K562 (cell line): ENCODE results near the gene ZNF628. TPM values are rescaled to one million over a fixed set of nuclear protein-coding genes. Genes with fewer than 3 reads are reported as not detected.

Source experiments
- CBX5 ChIP-seq: IDR thresholded peaks from 2 replicates; pipeline ENCODE4 v1.6.1; 2014; ENCODE audit warnings: low read depth, borderline replicate concordance
- FOS ChIP-seq: IDR thresholded peaks from 3 replicates; pipeline ENCODE4 v1.6.1; 2011; ENCODE audit not compliant: insufficient read length; ENCODE audit errors: extremely low read depth
- HMG20A ChIP-seq: fragments of 450-650 bp; formaldehyde crosslinking; conservative IDR thresholded peaks from 2 replicates; pipeline ENCODE4 v1.4.0; 2020; ENCODE audit warnings: mild to moderate bottlenecking, mixed read lengths
- MYC ChIP-seq, 2 experiments: fragments of 250-450 bp in 1 of 2; sonication (Bioruptor Pico) in 1 of 2; IDR thresholded peaks; 2 replicates each; pipeline versions ENCODE4 v1.5.1 to v1.6.1; 2012 to 2021; ENCODE audit warnings: low read depth in 2 of 2, borderline replicate concordance in 1 of 2, improper control_type of control experiment in 1 of 2, low read length in 1 of 2, mild to moderate bottlenecking in 1 of 2, moderate library complexity in 1 of 2
- ZNF239 ChIP-seq: fragments of 250-450 bp; sonication (Bioruptor Pico); IDR thresholded peaks from 2 replicates; pipeline ENCODE4 v1.4.0; 2020; ENCODE audit warnings: mild to moderate bottlenecking
- ZNF75A ChIP-seq: fragments of 450-650 bp; formaldehyde crosslinking; IDR thresholded peaks from 2 replicates; pipeline ENCODE4 v1.4.0; 2020; ENCODE audit warnings: mild to moderate bottlenecking
- polyA plus RNA-seq, 8 experiments: library from polyadenylated mRNA; depleted of rRNA in 4 of 8; stranded (reverse) in 5 of 8; unstranded in 3 of 8; fragments of >200 nt; fragmentation: Nextera tagmentation in 2 of 8; fragmentation: Illumina TruSeq in 1 of 8; extraction: Ambion mirVana in 2 of 8; extraction: Trizol in 1 of 8; gene quantifications; 2 replicates each; pipeline versions ENCODE4 v1.2.1 to v1.2.3, GENCODE V29; 2011 to 2014; ENCODE audit warnings: inconsistent platforms in 1 of 8, missing spikeins in 1 of 8
- total RNA-seq, 7 experiments: library from RNA; depleted of rRNA in 6 of 7; stranded (reverse); fragments of >200 nt in 6 of 7; fragmentation: Illumina TruSeq in 2 of 7; extraction: Trizol in 2 of 7; gene quantifications; 2 replicates each; pipeline versions ENCODE4 v1.2.1 to v1.2.3, GENCODE V29; 2011 to 2021; ENCODE audit warnings: low replicate concordance in 1 of 7
- TF ChIP-seq, protein P1 (sequence below): fragments of 450-650 bp; IDR thresholded peaks from 2 replicates; pipeline ENCODE4 v1.6.1; 2016; ENCODE audit warnings: low read depth
- TF ChIP-seq, protein P2 (sequence below): sonication (generic); formaldehyde crosslinking; IDR thresholded peaks from 2 replicates; pipeline ENCODE4 v1.8.1; 2023; ENCODE audit warnings: mild to moderate bottlenecking, missing genetic modification reagents
- TF ChIP-seq, protein P3 (sequence below): fragments of 250-450 bp; sonication (Bioruptor Pico); IDR thresholded peaks from 2 replicates; pipeline ENCODE4 v1.5.0; 2020; ENCODE audit warnings: mild to moderate bottlenecking
- TF ChIP-seq, protein P4 (sequence below): fragments of 450-650 bp; formaldehyde crosslinking; IDR thresholded peaks from 2 replicates; pipeline ENCODE4 v1.4.0; 2022; ENCODE audit warnings: missing genetic modification characterization
- TF ChIP-seq, protein P5 (sequence below): fragments of 250-450 bp; sonication (Bioruptor Pico); IDR thresholded peaks from 2 replicates; pipeline ENCODE4 v1.5.0; 2021; ENCODE audit warnings: mild to moderate bottlenecking, borderline replicate concordance

ZNF628 gene
- total and polyA plus RNA-seq, 9 of the 15 experiments (the other 6 are each of a cell fraction or from before 2014, with no cell fraction given) = 0.13 to 13.6 (median 2.2) TPM; not detected in 3

DNA sequence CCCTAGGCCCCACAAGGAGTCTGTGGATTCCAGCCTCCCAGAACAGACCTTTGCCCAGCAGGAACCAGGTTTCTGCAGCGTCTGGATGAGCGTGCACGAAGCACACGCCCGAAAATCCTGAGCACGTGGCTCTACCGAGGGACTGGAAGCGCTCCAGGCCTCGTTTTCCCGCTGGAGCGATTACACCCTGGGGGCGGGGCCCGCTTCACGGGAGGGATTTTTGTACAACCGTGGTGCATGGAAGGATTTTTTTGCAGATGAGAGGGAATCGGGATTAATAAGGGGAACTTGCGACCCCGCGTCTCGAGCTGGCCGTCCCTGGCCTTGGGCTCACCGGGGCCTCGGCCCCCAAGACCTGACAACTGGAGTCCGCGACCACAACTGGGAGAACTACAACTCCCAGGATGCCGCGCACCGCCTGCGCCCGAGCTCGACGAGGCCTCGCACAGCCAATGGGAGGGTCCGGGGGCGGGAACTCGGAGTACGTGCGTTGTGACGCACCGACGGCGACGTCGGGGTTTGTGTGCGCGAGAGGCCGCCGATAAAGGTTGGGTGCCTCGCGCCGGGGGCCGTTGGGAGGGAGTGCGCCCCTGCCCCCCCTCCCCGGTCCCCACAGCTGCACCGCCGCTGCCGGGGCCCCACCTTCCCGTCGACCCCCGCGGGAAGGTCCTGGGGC is at the start of gene ZNF628 (continued):
- TF ChIP-seq ZNF239 (no peak), MYC (IDR thresholded peaks at IDR 0.05; ENCODE audit: low read depth, low read length) (peak; percentile 98), MYC (CRISPR knock-in tag; IDR thresholded peaks at IDR 0.05; ENCODE audit: borderline replicate concordance, low read depth) (peak; percentile 99), HMG20A (CRISPR knock-in tag) (no peak), CBX5 (no peak), ZNF75A (CRISPR knock-in tag) (no peak), FOS (peak; percentile 61)
- TF ChIP-seq, protein P1, sequence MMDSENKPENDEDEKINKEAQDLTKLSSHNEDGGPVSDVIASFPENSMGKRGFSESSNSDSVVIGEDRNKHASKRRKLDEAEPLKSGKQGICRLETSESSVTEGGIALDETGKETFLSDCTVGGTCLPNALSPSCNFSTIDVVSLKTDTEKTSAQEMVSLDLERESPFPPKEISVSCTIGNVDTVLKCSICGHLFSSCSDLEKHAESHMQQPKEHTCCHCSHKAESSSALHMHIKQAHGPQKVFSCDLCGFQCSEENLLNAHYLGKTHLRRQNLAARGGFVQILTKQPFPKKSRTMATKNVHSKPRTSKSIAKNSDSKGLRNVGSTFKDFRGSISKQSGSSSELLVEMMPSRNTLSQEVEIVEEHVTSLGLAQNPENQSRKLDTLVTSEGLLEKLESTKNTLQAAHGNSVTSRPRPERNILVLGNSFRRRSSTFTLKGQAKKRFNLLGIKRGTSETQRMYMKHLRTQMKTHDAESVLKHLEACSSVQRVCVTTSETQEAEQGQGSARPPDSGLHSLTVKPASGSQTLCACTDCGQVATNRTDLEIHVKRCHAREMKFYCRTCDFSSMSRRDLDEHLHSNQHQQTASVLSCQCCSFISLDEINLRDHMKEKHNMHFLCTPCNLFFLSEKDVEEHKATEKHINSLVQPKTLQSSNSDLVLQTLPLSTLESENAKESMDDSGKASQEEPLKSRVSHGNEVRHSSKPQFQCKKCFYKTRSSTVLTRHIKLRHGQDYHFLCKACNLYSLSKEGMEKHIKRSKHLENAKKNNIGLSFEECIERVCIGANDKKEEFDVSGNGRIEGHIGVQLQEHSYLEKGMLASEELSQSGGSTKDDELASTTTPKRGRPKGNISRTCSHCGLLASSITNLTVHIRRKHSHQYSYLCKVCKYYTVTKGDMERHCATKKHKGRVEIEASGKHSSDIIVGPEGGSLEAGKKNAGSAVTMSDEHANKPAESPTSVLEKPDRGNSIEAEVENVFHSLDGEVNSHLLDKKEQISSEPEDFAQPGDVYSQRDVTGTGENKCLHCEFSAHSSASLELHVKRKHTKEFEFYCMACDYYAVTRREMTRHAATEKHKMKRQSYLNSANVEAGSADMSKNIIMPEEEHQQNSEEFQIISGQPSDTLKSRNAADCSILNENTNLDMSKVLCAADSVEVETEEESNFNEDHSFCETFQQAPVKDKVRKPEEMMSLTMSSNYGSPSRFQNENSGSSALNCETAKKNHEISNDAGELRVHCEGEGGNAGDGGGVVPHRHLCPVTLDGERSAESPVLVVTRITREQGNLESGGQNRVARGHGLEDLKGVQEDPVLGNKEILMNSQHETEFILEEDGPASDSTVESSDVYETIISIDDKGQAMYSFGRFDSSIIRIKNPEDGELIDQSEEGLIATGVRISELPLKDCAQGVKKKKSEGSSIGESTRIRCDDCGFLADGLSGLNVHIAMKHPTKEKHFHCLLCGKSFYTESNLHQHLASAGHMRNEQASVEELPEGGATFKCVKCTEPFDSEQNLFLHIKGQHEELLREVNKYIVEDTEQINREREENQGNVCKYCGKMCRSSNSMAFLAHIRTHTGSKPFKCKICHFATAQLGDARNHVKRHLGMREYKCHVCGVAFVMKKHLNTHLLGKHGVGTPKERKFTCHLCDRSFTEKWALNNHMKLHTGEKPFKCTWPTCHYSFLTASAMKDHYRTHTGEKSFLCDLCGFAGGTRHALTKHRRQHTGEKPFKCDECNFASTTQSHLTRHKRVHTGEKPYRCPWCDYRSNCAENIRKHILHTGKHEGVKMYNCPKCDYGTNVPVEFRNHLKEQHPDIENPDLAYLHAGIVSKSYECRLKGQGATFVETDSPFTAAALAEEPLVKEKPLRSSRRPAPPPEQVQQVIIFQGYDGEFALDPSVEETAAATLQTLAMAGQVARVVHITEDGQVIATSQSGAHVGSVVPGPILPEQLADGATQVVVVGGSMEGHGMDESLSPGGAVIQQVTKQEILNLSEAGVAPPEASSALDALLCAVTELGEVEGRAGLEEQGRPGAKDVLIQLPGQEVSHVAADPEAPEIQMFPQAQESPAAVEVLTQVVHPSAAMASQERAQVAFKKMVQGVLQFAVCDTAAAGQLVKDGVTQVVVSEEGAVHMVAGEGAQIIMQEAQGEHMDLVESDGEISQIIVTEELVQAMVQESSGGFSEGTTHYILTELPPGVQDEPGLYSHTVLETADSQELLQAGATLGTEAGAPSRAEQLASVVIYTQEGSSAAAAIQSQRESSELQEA = no peak
- TF ChIP-seq, protein P2, sequence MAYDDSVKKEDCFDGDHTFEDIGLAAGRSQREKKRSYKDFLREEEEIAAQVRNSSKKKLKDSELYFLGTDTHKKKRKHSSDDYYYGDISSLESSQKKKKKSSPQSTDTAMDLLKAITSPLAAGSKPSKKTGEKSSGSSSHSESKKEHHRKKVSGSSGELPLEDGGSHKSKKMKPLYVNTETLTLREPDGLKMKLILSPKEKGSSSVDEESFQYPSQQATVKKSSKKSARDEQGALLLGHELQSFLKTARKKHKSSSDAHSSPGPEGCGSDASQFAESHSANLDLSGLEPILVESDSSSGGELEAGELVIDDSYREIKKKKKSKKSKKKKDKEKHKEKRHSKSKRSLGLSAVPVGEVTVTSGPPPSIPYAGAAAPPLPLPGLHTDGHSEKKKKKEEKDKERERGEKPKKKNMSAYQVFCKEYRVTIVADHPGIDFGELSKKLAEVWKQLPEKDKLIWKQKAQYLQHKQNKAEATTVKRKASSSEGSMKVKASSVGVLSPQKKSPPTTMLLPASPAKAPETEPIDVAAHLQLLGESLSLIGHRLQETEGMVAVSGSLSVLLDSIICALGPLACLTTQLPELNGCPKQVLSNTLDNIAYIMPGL (CRISPR knock-in tag) = no peak
- TF ChIP-seq, protein P3, sequence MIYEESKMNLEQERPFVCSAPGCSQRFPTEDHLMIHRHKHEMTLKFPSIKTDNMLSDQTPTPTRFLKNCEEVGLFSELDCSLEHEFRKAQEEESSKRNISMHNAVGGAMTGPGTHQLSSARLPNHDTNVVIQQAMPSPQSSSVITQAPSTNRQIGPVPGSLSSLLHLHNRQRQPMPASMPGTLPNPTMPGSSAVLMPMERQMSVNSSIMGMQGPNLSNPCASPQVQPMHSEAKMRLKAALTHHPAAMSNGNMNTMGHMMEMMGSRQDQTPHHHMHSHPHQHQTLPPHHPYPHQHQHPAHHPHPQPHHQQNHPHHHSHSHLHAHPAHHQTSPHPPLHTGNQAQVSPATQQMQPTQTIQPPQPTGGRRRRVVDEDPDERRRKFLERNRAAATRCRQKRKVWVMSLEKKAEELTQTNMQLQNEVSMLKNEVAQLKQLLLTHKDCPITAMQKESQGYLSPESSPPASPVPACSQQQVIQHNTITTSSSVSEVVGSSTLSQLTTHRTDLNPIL (CRISPR knock-in tag) = no peak
- TF ChIP-seq, protein P4, sequence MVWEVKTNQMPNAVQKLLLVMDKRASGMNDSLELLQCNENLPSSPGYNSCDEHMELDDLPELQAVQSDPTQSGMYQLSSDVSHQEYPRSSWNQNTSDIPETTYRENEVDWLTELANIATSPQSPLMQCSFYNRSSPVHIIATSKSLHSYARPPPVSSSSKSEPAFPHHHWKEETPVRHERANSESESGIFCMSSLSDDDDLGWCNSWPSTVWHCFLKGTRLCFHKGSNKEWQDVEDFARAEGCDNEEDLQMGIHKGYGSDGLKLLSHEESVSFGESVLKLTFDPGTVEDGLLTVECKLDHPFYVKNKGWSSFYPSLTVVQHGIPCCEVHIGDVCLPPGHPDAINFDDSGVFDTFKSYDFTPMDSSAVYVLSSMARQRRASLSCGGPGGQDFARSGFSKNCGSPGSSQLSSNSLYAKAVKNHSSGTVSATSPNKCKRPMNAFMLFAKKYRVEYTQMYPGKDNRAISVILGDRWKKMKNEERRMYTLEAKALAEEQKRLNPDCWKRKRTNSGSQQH (CRISPR knock-in tag) = no peak
- TF ChIP-seq, protein P5, sequence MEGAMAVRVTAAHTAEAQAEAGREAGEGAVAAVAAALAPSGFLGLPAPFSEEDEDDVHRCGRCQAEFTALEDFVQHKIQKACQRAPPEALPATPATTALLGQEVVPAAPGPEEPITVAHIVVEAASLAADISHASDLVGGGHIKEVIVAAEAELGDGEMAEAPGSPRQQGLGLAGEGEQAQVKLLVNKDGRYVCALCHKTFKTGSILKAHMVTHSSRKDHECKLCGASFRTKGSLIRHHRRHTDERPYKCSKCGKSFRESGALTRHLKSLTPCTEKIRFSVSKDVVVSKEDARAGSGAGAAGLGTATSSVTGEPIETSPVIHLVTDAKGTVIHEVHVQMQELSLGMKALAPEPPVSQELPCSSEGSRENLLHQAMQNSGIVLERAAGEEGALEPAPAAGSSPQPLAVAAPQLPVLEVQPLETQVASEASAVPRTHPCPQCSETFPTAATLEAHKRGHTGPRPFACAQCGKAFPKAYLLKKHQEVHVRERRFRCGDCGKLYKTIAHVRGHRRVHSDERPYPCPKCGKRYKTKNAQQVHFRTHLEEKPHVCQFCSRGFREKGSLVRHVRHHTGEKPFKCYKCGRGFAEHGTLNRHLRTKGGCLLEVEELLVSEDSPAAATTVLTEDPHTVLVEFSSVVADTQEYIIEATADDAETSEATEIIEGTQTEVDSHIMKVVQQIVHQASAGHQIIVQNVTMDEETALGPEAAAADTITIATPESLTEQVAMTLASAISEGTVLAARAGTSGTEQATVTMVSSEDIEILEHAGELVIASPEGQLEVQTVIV (CRISPR knock-in tag) = no peak
